ENCODE data around the gene RASSF9. TPM values are rescaled to one million over a fixed set of nuclear protein-coding genes. Genes with fewer than 3 reads are reported as not detected.
A peak's percentile ranks its signal among the peaks of the same experiment; 100 is the strongest.

RASSF9 gene
- 0.56 and 0.57 TPM in 2 replicates for polyA plus RNA-seq (2013)

DNA sequence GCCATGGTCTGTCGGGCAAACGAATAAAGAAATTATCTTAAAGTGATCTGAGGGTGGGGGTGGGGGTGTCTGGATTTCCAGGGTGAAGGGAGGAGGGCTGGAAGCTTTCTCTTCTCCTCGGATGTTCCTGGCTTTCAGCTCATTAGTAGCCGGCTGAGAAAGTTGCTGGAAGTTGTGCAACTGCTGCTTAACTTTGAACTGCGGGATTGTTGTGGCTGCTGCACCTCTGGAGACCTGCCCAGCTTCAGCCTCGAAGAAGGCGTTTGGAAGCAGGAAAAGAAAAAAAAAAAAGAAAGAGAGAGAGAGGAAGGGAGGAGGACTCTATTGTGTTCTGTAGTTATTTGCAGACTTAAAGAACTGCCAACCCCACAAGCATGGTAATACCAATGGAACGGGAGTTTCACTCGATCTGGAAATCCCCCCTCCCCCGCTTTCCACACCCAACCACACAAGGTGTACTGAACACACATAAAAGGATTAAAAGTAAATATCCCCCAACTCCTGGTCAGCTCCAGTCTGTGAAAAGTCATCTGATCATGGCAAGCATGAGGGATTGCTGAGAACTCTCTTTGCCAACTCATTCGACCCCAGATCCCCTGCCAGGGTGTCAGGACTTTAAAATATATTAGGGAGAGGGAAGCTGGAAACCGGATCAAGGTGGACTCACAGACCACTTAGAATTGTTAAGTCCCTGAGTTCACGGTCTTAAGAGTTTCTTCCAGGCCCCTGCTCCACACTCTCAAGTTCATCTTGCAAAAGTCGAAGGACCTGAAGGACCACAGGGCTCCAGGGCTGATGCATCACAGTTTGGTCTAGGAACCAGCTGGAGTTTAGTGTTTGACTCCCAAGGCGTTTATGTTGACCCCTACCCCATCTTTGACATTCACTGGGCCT is at the start of gene RASSF9:
RASSF9 (minus strand) TSS at position 213 of the 894 bp plus-strand sequence; CDS start at position 5, 208 bp downstream.
- Histone ChIP-seq H4K12ac (ENCODE audit: low read depth, low read length) (no peak within 1 kb of the TSS), H3K14ac (ENCODE audit: low read length) (no peak within 1 kb of the TSS), H2BK120ac (ENCODE audit: insufficient read depth, low read length, poor library complexity) (no peak within 1 kb of the TSS), H2BK5ac (ENCODE audit: low read depth, low read length, poor library complexity) (peak within 1 kb of the TSS; percentile 31), H3K23ac (ENCODE audit: low read length) (no peak within 1 kb of the TSS), H3K4me2 (ENCODE audit: low read length) (peak within 1 kb of the TSS; percentile 64), H3K79me2 (ENCODE audit: control insufficient read depth, insufficient read depth, low read length, poor library complexity) (no peaks in the 10 kb centered on the region), H4K8ac (ENCODE audit: low read depth, low read length) (peak within 1 kb of the TSS; percentile 14), H2AK5ac (ENCODE audit: low read length) (no peak within 1 kb of the TSS), H3K9me3 (ENCODE audit: insufficient read depth, low read depth, low read length) (no peaks in the 10 kb centered on the region), H3K27ac (ENCODE audit: low read depth, low read length) (peak within 1 kb of the TSS; percentile 40), H3K9ac (ENCODE audit: low read length) (no peak within 1 kb of the TSS), H3K4ac (ENCODE audit: low read depth, low read length) (no peak within 1 kb of the TSS), H3K4me3 (ENCODE audit: low read depth, low read length) (no peak within 1 kb of the TSS), H3K18ac (ENCODE audit: low read length) (no peak within 1 kb of the TSS), H3K4me1 (ENCODE audit: control insufficient read depth in 1 of 2, insufficient read depth in 2 of 2, low read length in 2 of 2) (peaks cover 5 to 7% of the 10 kb centered on the region in 2 experiments), H3K79me1 (ENCODE audit: low read length) (no peaks in the 10 kb centered on the region), H3K27me3 (ENCODE audit: insufficient read depth, low read length) (no peaks in the 10 kb centered on the region), H2AFZ (ENCODE audit: insufficient read depth, low read length, poor library complexity) (peak within 1 kb of the TSS; percentile 63), H3K36me3 (ENCODE audit: control insufficient read depth in 1 of 2, insufficient read depth in 2 of 2, low read length in 2 of 2) (no peaks in the 10 kb centered on the region), H4K91ac (ENCODE audit: low read depth, low read length) (no peak within 1 kb of the TSS), H2BK12ac (ENCODE audit: low read length) (no peak within 1 kb of the TSS)
- no CpG with 5 or more reads among the region's 15 CpGs for WGBS (ENCODE audit: extremely low coverage, insufficient coverage, insufficient read length)
- DNase-seq: no peak

- H3K79me1 ChIP-seq (ENCODE audit: low read length): no peaks in the 10 kb centered on the region
- H4K91ac ChIP-seq (ENCODE audit: low read depth, low read length): no peak overlapping the region
- H3K36me3 ChIP-seq (ENCODE audit: control insufficient read depth in 1 of 2, insufficient read depth in 2 of 2, low read length in 2 of 2): no peaks in the 10 kb centered on the region
- H3K4me3 ChIP-seq (ENCODE audit: low read depth, low read length): no peak overlapping the region
- H2BK12ac ChIP-seq (ENCODE audit: low read length): no peak overlapping the region
- no peak overlapping the region for H3K4me2 ChIP-seq (ENCODE audit: low read length)
- no peak overlapping the region for H2BK120ac ChIP-seq (ENCODE audit: insufficient read depth, low read length, poor library complexity)
- H3K4ac ChIP-seq (ENCODE audit: low read depth, low read length): no peak overlapping the region
- H3K14ac ChIP-seq (ENCODE audit: low read length): no peak overlapping the region
- H4K8ac ChIP-seq (ENCODE audit: low read depth, low read length): no peak overlapping the region
- no peaks in the 10 kb centered on the region for H3K4me1 ChIP-seq (ENCODE audit: control insufficient read depth in 1 of 2, insufficient read depth in 2 of 2, low read length in 2 of 2)
- no peak overlapping the region for H2AFZ ChIP-seq (ENCODE audit: insufficient read depth, low read length, poor library complexity)
- no peak overlapping the region for H4K12ac ChIP-seq (ENCODE audit: low read depth, low read length)
- no peak overlapping the region for H2AK5ac ChIP-seq (ENCODE audit: low read length)
- DNase-seq: no peak
- H3K23ac ChIP-seq (ENCODE audit: low read length): no peak overlapping the region
- no peak overlapping the region for H3K18ac ChIP-seq (ENCODE audit: low read length)
- H3K9ac ChIP-seq (ENCODE audit: low read length): no peak overlapping the region
- H3K79me2 ChIP-seq (ENCODE audit: control insufficient read depth, insufficient read depth, low read length, poor library complexity): no peaks in the 10 kb centered on the region
- no peak overlapping the region for H3K27ac ChIP-seq (ENCODE audit: low read depth, low read length)
- H3K9me3 ChIP-seq (ENCODE audit: insufficient read depth, low read depth, low read length): no peaks in the 10 kb centered on the region
- no peaks in the 10 kb centered on the region for H3K27me3 ChIP-seq (ENCODE audit: insufficient read depth, low read length)
- no peak overlapping the region for H2BK5ac ChIP-seq (ENCODE audit: low read depth, low read length, poor library complexity)
Measured at GRCh38 chr12:85883763-85884162, 47.6 kb upstream of the RASSF9 start.

DNA sequence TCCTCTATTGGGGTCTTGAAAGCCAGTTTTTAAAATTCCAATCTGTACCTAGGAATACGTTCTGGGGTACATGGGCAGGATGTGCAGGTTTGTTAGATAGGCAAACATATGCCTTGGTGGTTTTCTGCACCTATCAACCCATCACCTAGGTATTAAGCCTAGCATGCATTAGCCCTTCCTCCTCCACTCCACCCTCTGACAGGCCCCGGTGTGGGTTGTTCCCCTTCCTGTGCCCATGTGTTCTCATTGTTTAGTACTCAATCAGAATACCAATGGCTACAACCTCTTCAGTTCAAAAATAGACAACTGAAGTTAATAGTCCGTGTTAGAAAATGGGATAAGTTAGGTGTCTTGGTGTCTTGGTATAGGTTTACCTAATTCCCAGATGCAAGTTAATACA is 41.2 kb upstream of the RASSF9 start:
- Histone ChIP-seq H4K91ac (ENCODE audit: low read depth, low read length) (no peak overlapping the region), H4K12ac (ENCODE audit: low read depth, low read length) (no peak overlapping the region), H3K36me3 (ENCODE audit: control insufficient read depth in 1 of 2, insufficient read depth in 2 of 2, low read length in 2 of 2) (no peaks in the 10 kb centered on the region), H3K18ac (ENCODE audit: low read length) (no peak overlapping the region), H3K79me2 (ENCODE audit: control insufficient read depth, insufficient read depth, low read length, poor library complexity) (no peaks in the 10 kb centered on the region), H2BK12ac (ENCODE audit: low read length) (no peak overlapping the region), H3K23ac (ENCODE audit: low read length) (no peak overlapping the region), H3K4me1 (ENCODE audit: control insufficient read depth in 1 of 2, insufficient read depth in 2 of 2, low read length in 2 of 2) (no peaks in the 10 kb centered on the region), H2BK5ac (ENCODE audit: low read depth, low read length, poor library complexity) (no peak overlapping the region), H3K4me2 (ENCODE audit: low read length) (no peak overlapping the region), H3K14ac (ENCODE audit: low read length) (no peak overlapping the region), H4K8ac (ENCODE audit: low read depth, low read length) (no peak overlapping the region), H3K9ac (ENCODE audit: low read length) (no peak overlapping the region), H2BK120ac (ENCODE audit: insufficient read depth, low read length, poor library complexity) (no peak overlapping the region), H3K27me3 (ENCODE audit: insufficient read depth, low read length) (no peaks in the 10 kb centered on the region), H3K4me3 (ENCODE audit: low read depth, low read length) (no peak overlapping the region), H3K9me3 (ENCODE audit: insufficient read depth, low read depth, low read length) (no peaks in the 10 kb centered on the region), H3K4ac (ENCODE audit: low read depth, low read length) (no peak overlapping the region), H2AFZ (ENCODE audit: insufficient read depth, low read length, poor library complexity) (no peak overlapping the region), H2AK5ac (ENCODE audit: low read length) (no peak overlapping the region), H3K79me1 (ENCODE audit: low read length) (no peaks in the 10 kb centered on the region), H3K27ac (ENCODE audit: low read depth, low read length) (no peak overlapping the region)
- no CpG with 5 or more reads among the region's 3 CpGs for WGBS (ENCODE audit: extremely low coverage, insufficient coverage, insufficient read length)
- no peak for DNase-seq

DNA sequence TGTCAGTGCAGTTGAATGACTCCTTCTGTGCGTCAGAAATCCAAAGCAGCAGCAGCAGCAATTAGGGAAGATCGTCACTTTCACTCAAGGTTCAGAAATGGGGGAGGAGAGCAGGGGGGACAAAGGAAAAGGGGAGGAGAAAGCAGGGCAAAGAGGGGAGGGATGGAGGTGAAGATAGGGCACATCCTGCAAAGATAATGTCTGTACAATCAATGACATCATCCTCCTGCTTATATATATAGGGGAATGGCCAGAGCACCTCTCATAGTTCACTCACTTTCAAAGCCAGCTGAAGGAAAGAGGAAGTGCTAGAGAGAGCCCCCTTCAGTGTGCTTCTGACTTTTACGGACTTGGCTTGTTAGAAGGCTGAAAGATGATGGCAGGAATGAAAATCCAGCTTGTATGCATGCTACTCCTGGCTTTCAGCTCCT is 37.8 kb upstream of the RASSF9 start, which contains the start of gene NTS:
NTS (plus strand) TSS at position 265 of the 431 bp plus-strand sequence; CDS start at position 374, 109 bp downstream.
- Histone ChIP-seq H2BK12ac (ENCODE audit: low read length) (no peak within 1 kb of the TSS), H3K4ac (ENCODE audit: low read depth, low read length) (no peak within 1 kb of the TSS)
- no CpG with 5 or more reads among the region's 3 CpGs for WGBS (ENCODE audit: extremely low coverage, insufficient coverage, insufficient read length)

More for the DNA sequence above, 37.8 kb upstream of the RASSF9 start, which contains the start of gene NTS:
- H3K79me2 ChIP-seq (ENCODE audit: control insufficient read depth, insufficient read depth, low read length, poor library complexity): no peaks in the 10 kb centered on the region
- H3K4me3 ChIP-seq (ENCODE audit: low read depth, low read length): no peak within 1 kb of the TSS
- H4K91ac ChIP-seq (ENCODE audit: low read depth, low read length): no peak within 1 kb of the TSS
- no peak within 1 kb of the TSS for H2AFZ ChIP-seq (ENCODE audit: insufficient read depth, low read length, poor library complexity)
- no peak within 1 kb of the TSS for H3K18ac ChIP-seq (ENCODE audit: low read length)
- H3K23ac ChIP-seq (ENCODE audit: low read length): no peak within 1 kb of the TSS
- H3K9ac ChIP-seq (ENCODE audit: low read length): no peak within 1 kb of the TSS
- no peak within 1 kb of the TSS for H2BK5ac ChIP-seq (ENCODE audit: low read depth, low read length, poor library complexity)
- no peak within 1 kb of the TSS for H4K8ac ChIP-seq (ENCODE audit: low read depth, low read length)
- DNase-seq: no peak
- no peaks in the 10 kb centered on the region for H3K9me3 ChIP-seq (ENCODE audit: insufficient read depth, low read depth, low read length)
- no peak within 1 kb of the TSS for H4K12ac ChIP-seq (ENCODE audit: low read depth, low read length)
- peak within 1 kb of the TSS; percentile 46 for H3K4me2 ChIP-seq (ENCODE audit: low read length)
- no peak within 1 kb of the TSS for H3K27ac ChIP-seq (ENCODE audit: low read depth, low read length)
- H3K36me3 ChIP-seq (ENCODE audit: control insufficient read depth in 1 of 2, insufficient read depth in 2 of 2, low read length in 2 of 2): no peaks in the 10 kb centered on the region
- H3K27me3 ChIP-seq (ENCODE audit: insufficient read depth, low read length): no peaks in the 10 kb centered on the region
- H2BK120ac ChIP-seq (ENCODE audit: insufficient read depth, low read length, poor library complexity): no peak within 1 kb of the TSS
- no peaks in the 10 kb centered on the region for H3K79me1 ChIP-seq (ENCODE audit: low read length)
- H2AK5ac ChIP-seq (ENCODE audit: low read length): no peak within 1 kb of the TSS
- no peaks in the 10 kb centered on the region for H3K4me1 ChIP-seq (ENCODE audit: control insufficient read depth in 1 of 2, insufficient read depth in 2 of 2, low read length in 2 of 2)
- H3K14ac ChIP-seq (ENCODE audit: low read length): no peak within 1 kb of the TSS
